Fibroblast of the aortic adventitia (primary cell): ENCODE results near the gene CLIP1. TPM values are rescaled to one million over a fixed set of nuclear protein-coding genes. Genes with fewer than 3 reads are reported as not detected.

Source experiments
- DNase-seq: peaks from one replicate; pipeline ENCODE4 v3.0.0-alpha.2; 2010; ENCODE audit warnings: low read depth
- H3K4me3 ChIP-seq: 2 replicates; pipeline ENCODE4 v1.5.1; 2011; ENCODE audit warnings: low read depth, mild to moderate bottlenecking, control low read depth, low read length, moderate library complexity
- CTCF ChIP-seq: IDR thresholded peaks from 2 replicates; pipeline ENCODE4 v1.5.1; 2011; ENCODE audit warnings: mild to moderate bottlenecking, low read length, control low read depth, inconsistent platforms; ENCODE audit not compliant: insufficient read depth
- total RNA-seq: library from RNA; depleted of rRNA; stranded (reverse); fragments of >200 nt; gene quantifications from 2 replicates; pipeline ENCODE4 v1.2.3, GENCODE V29; 2012; ENCODE audit warnings: low replicate concordance

Gene CLIP1
- total RNA-seq, 1 donor: 80.3 TPM

GRCh38 chr12:122333142-122334087 is 89.1 kb downstream of the CLIP1 start:
- peak; percentile 86 for DNase-seq
- H3K4me3 ChIP-seq: no peak overlapping the region
- TF ChIP-seq CTCF: no peak

- H3K4me3 ChIP-seq: no peak overlapping the region
- no peak for TF ChIP-seq CTCF
- no peak for DNase-seq
Measured at GRCh38 chr12:122327494-122328385, 94.7 kb downstream of the CLIP1 start.

GRCh38 chr12:122327014-122327413 is 95.5 kb downstream of the CLIP1 start:
- TF ChIP-seq CTCF: no peak
- H3K4me3 ChIP-seq: no peak overlapping the region
- DNase-seq: no peak

- H3K4me3 ChIP-seq: no peak overlapping the region
- TF ChIP-seq CTCF: no peak
- no peak for DNase-seq
Measured at GRCh38 chr12:122326586-122326985, 95.9 kb downstream of the CLIP1 start.

GRCh38 chr12:122323311-122324019 is 99.0 kb downstream of the CLIP1 start:
- H3K4me3 ChIP-seq: no peak overlapping the region
- no peak for TF ChIP-seq CTCF
- no peak for DNase-seq

GRCh38 chr12:122322501-122322900 is 100.0 kb downstream of the CLIP1 start:
- no peak for DNase-seq
- no peak for TF ChIP-seq CTCF
- H3K4me3 ChIP-seq: no peak overlapping the region
